HL-60 (cell line): ENCODE data around the gene KCNQ1.
A peak's percentile ranks its signal among the peaks of the same experiment; 100 is the strongest.

Source experiments
- DNase-seq, 2 experiments: peaks; one replicate each; pipeline ENCODE4 v3.0.0-alpha.2; 2010 to 2020; ENCODE audit warnings: low read depth in 1 of 2, low spot score in 1 of 2
- H3K27ac ChIP-seq: fragments of 250-450 bp; sonication (Bioruptor Pico); replicated peaks from 2 replicates; pipeline ENCODE4 v1.5.1; 2020; ENCODE audit warnings: mild to moderate bottlenecking, moderate library complexity
- H3K27me3 ChIP-seq: fragments of 250-450 bp; sonication (Bioruptor Pico); 2 replicates; pipeline ENCODE4 v1.5.1; 2021; ENCODE audit warnings: mild to moderate bottlenecking, moderate library complexity; ENCODE audit not compliant: insufficient read depth, poor library complexity, severe bottlenecking
- H3K4me3 ChIP-seq: replicated peaks from 2 replicates; pipeline ENCODE4 v1.5.1; 2011; ENCODE audit warnings: mild to moderate bottlenecking, control low read depth, low read length; ENCODE audit not compliant: insufficient read depth
- GABPA ChIP-seq: IDR thresholded peaks from 2 replicates; pipeline ENCODE4 v1.6.1; 2012; ENCODE audit warnings: low read depth
- POLR2AphosphoS5 ChIP-seq: IDR thresholded peaks from 2 replicates; pipeline ENCODE4 v1.6.1; 2012; ENCODE audit warnings: low read depth
- SPI1 ChIP-seq: IDR thresholded peaks from 2 replicates; pipeline ENCODE4 v1.6.1; 2012; ENCODE audit warnings: low read depth, mild to moderate bottlenecking, borderline replicate concordance
- TF ChIP-seq, protein P1 (sequence below): IDR thresholded peaks from 2 replicates; pipeline ENCODE4 v1.6.1; 2012; ENCODE audit warnings: low read depth; ENCODE audit not compliant: insufficient replicate concordance
- TF ChIP-seq, protein P2 (sequence below): IDR thresholded peaks from one replicate; pipeline ENCODE4 v1.5.1; 2011; ENCODE audit warnings: low read length, control low read depth, inconsistent platforms; ENCODE audit not compliant: insufficient read depth

KCNQ1 gene

GRCh38 chr11:2694995-2695939 lies 250.5 kb downstream of the KCNQ1 start:
- Histone ChIP-seq H3K4me3 (no peak overlapping the region), H3K27me3 (no peaks in the 10 kb centered on the region), H3K27ac (no peak overlapping the region)
- TF ChIP-seq SPI1 (no peak), POLR2AphosphoS5 (no peak), GABPA (no peak)
- TF ChIP-seq, protein P1, sequence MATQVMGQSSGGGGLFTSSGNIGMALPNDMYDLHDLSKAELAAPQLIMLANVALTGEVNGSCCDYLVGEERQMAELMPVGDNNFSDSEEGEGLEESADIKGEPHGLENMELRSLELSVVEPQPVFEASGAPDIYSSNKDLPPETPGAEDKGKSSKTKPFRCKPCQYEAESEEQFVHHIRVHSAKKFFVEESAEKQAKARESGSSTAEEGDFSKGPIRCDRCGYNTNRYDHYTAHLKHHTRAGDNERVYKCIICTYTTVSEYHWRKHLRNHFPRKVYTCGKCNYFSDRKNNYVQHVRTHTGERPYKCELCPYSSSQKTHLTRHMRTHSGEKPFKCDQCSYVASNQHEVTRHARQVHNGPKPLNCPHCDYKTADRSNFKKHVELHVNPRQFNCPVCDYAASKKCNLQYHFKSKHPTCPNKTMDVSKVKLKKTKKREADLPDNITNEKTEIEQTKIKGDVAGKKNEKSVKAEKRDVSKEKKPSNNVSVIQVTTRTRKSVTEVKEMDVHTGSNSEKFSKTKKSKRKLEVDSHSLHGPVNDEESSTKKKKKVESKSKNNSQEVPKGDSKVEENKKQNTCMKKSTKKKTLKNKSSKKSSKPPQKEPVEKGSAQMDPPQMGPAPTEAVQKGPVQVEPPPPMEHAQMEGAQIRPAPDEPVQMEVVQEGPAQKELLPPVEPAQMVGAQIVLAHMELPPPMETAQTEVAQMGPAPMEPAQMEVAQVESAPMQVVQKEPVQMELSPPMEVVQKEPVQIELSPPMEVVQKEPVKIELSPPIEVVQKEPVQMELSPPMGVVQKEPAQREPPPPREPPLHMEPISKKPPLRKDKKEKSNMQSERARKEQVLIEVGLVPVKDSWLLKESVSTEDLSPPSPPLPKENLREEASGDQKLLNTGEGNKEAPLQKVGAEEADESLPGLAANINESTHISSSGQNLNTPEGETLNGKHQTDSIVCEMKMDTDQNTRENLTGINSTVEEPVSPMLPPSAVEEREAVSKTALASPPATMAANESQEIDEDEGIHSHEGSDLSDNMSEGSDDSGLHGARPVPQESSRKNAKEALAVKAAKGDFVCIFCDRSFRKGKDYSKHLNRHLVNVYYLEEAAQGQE: no peak
- TF ChIP-seq, protein P2, sequence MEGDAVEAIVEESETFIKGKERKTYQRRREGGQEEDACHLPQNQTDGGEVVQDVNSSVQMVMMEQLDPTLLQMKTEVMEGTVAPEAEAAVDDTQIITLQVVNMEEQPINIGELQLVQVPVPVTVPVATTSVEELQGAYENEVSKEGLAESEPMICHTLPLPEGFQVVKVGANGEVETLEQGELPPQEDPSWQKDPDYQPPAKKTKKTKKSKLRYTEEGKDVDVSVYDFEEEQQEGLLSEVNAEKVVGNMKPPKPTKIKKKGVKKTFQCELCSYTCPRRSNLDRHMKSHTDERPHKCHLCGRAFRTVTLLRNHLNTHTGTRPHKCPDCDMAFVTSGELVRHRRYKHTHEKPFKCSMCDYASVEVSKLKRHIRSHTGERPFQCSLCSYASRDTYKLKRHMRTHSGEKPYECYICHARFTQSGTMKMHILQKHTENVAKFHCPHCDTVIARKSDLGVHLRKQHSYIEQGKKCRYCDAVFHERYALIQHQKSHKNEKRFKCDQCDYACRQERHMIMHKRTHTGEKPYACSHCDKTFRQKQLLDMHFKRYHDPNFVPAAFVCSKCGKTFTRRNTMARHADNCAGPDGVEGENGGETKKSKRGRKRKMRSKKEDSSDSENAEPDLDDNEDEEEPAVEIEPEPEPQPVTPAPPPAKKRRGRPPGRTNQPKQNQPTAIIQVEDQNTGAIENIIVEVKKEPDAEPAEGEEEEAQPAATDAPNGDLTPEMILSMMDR: no peak
- no peak for DNase-seq

DNA sequence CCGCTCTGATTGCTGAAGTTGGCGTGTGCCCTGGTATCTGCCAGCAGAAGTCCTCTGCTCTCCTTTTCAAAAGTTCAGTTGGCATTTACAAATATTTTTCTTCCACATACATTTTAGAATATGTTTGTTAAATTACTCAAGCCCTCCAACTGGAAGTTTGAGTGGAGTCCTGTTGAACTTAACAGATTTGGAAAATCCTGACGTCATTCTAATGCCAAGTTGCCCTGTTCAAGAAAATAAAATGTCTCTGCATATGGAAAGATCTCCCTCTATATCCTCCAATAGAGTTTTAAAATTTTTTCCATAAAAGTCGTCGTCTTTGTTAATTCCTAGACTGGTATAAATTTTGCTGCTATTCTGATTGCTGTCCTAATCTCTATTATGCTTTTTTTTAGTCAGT lies 251.6 kb downstream of the KCNQ1 start:
- no peaks in the 10 kb centered on the region for H3K27me3 ChIP-seq
- no peak for DNase-seq
- no peak overlapping the region for H3K4me3 ChIP-seq
- TF ChIP-seq SPI1: no peak
- H3K27ac ChIP-seq: no peak overlapping the region

GRCh38 chr11:2697866-2698265 lies 253.1 kb downstream of the KCNQ1 start:
- no peak overlapping the region for H3K4me3 ChIP-seq
- TF ChIP-seq, protein P1: no peak
- TF ChIP-seq POLR2AphosphoS5 (no peak), GABPA (no peak), SPI1 (no peak)
- TF ChIP-seq, protein P2: no peak
- H3K27me3 ChIP-seq: no peaks in the 10 kb centered on the region
- no peak overlapping the region for H3K27ac ChIP-seq
- DNase-seq: no peak

GRCh38 chr11:2698386-2699184 lies 253.8 kb downstream of the KCNQ1 start:
- Histone ChIP-seq H3K27me3 (no peaks in the 10 kb centered on the region), H3K27ac (no peak overlapping the region)

More at GRCh38 chr11:2698386-2699184, 253.8 kb downstream of the KCNQ1 start:
- H3K4me3 ChIP-seq: peak overlapping the region; percentile 59
- no peak for DNase-seq
- TF ChIP-seq GABPA (no peak), SPI1 (no peak), POLR2AphosphoS5 (no peak)
- TF ChIP-seq, protein P2: no peak
- TF ChIP-seq, protein P1: no peak
